Measurements from ENCODE around the gene ITGB1BP1.
A peak's percentile ranks its signal among the peaks of the same experiment; 100 is the strongest.

ITGB1BP1 gene

DNA sequence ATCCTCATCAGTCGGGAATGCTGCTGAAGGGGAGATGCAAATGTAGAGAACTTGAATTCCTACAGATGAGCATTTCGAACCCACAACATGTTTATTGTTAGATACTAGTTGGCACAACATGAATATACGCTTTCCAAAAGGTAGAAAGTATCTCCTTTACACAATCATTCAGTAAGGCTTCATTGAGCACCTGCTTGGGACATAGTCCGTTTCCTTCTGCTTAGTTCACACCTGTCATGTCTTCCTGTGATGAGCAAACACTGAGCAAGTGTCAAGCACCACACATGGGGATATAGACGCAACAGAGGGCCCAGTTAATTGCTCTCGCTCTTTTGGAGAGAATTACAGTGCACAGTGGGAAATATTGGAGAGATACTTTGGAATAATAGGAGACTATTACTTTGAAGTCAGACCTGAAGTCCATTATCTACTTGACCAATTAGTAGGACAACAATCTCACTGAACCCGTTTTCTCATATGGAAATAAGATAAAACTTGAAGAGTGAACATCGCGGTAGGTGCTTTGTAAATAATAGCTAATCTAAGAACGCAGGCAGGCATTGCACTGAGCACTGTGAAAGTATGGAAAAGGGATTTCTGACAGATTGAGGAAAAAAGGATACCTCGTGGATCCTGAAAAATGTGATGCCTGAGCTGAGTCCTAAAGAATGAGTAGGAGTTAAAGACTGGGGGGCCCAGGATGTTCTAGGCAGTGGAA lies 1.3 kb upstream of the ITGB1BP1 start:
- DNase-seq = no peak

GRCh38 chr2:9423922-9424272 lies 569 bp upstream of the ITGB1BP1 start:
- peak; percentile 4 for DNase-seq

GRCh38 chr2:9422321-9423099 lies 818 bp downstream of the ITGB1BP1 start:
- DNase-seq = no peak

- no peak for DNase-seq
Measured at GRCh38 chr2:9420495-9420894, 2.8 kb downstream of the ITGB1BP1 start.

DNA sequence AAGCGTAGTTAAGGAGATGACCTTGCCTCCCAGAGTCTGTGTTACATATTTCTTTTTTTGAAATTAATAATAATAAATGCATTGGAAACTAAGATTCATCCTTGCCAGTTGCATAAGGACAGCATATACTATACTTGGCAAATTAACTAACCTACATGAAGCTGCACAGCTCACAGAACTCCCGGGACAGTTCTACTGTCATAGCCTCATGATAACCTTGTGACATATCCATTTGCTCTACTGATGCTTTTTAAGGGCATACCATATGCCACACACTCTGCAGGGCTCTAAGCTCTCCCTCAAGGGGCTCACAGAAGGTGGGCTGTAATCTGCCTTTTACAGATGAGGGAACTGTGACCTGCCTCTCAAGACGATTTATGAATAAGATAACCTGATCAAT lies 3.8 kb downstream of the ITGB1BP1 start:
- no peak for DNase-seq

DNA sequence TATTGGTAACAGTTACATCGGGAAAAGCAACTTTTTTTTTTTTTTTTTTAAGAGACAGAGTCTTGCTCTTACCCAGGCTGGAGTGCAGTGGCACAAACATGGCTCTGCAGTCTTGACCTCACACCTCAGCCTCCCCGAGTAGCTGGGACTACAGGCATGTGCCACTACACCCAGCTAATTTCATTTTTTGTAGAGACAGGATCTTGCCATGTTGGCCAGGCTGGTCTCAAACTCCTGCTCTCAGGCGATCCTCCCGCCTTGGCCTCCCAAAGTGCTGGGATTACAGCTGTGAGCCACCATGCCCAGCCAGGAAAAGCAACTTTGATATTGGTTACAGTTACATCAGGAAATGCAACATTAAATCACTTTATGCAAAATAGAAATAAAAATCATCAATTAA lies 4.6 kb downstream of the ITGB1BP1 start:
- DNase-seq = no peak

DNA sequence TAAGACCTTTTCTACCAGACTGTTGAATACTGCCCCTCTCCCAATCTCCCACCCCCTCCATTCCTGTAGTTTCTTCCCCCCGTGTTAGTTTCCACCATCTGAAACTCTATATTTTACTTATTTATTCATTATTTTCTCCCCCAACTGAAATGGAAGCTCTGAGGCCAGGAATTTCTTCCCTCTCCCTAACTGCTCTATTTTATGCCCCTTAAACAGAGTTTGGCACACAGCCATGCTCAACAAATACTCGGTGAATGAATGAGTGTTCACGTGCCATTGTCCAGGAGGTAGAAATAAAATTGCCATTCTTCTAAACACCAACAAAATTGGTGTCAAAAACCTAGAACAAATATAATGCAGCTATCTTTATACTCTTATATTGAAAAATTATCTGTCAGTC lies 5.6 kb downstream of the ITGB1BP1 start:
- no peak for DNase-seq

DNA sequence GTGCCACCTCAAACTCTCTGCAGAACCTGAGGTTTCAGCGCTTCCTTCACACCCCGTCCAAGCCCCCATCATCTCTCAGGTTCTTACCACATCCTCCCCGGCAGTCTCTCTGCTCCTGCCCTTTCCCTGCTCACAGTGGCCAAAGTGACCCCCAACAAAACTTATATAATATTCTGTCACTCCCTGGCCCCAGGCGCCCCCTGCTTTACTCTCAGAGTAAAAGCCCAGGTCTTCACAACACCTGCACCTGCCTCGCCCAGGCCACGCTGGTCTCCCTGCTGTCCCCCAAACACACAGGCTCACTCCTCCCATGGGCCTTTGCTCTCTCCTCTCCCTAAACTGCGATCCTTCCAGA lies 6.4 kb downstream of the ITGB1BP1 start:
- no peak for DNase-seq

DNA sequence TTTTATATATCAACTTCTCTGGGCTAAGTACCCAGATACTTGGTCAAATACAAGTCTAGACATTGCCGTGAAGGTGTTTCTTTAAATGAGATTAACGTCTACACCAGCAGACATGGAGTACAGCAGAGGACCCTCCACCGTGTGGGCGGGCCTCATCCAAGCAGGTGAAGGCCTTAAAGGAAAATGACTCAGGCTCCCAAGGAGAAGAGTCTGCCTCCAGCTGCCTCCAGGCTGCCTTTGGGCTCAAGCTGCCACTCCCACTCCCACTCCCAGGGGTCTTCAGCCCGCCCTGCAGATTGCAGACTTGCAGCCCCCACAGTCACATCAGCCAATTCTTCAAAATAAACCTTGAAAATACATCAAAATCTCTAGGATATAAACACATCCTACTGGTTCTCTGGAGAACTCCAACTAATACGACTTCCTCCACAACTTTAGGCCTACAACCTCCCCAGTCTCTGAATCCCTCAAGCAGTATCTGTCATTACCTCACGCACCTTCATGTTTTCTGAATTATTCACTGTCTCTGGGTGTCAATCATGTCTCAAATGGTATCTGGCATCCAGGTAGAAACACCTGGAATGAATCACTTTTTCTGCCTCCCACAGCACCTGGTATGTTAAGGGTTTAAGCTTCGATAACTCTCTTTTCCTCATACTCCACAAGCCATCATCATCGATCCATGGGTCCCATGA lies 6.9 kb downstream of the ITGB1BP1 start:
- no peak for DNase-seq

DNA sequence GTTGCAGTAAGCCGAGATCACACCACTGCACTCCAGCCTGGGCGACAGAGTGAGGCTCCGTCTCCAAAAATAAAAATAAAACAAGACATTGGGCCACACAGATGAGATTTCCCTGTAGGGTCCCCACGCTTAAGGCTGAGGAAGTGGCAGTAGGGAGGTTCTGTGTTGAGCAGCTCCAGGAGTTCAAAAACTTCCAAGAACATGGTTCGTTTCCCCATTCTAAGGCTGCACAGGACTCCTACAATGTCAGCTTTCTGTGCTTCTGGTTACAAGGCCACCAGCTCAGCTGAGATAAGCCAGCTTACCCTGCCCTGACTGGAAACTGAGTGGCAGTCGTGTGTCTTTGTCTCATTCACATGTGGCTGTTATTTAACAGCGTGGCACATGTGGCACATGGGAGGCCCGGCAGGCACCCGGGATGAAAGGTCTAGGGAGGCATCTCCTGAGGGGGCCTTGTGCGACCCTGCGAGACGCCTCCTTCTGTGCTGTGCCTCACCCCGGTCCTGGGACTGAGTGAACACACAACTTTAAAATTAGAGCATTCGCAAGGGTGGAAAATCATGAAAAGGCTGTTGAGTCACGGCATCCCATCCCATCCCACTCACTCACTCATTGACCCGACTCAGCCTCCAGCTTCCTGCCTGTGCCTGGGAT lies 7.7 kb downstream of the ITGB1BP1 start:
- DNase-seq = no peak

DNA sequence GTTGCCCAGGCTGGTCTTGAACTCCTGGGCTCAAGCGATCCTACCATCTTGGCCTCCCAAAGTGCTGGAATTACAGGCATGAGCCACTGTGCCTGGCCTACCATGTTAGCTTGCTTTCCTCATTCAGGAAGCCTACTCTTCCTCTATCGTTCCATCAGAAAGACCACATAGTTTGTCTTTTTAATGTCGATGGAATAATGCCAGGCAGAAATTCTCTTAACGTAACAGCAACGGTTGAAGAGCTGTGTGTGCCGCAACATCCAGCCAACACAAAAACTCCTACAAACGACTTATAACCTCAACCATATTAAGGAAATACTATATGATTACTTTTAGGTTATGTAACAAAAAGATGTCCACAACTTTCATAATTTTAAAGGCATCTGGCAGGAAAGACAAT lies 10.5 kb downstream of the ITGB1BP1 start:
- no peak for DNase-seq

DNA sequence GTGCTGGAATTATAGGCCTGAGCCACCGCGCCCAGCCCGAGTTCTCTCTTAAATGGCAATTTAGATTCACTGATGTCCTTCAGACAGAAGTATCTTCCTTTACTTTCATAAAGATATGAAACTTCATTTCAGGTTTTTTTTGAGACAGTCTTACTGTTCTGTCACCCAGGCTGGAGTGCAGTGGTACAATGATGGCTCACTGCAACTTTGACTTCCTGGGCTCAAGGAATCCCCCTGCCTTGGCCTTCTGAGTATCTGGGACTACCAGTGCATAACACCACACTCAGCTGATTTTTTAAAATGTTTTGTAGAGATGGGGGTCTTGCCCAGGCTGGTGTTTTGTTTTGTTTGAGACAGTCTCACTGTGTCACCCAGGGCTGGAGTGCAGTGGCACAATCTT lies 13.2 kb downstream of the ITGB1BP1 start:
- DNase-seq = no peak

GRCh38 chr2:9408641-9409151 lies 14.6 kb downstream of the ITGB1BP1 start:
- no peak for DNase-seq

DNA sequence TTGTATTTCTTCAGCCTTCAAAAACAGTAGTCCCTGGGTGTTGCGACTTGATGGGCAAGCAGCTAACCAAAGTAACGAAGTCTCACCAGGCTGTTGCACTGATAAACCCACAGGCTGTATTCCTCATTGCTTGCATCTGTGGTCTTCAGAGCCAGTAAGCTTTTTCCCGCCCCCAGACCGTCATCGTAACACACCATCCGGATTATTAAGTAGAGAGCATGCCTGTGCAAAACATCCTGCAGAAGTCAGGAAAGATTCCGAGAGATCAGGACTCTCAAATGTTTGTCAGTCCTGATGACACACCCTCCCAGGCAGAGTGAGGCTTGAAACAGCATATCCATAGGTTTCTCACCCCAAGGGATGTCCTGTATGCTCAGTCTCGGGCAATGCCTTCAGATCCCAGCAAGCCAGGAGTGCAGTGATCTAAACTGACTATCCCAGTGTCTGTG lies 15.9 kb downstream of the ITGB1BP1 start:
- no peak for DNase-seq

GRCh38 chr2:9406529-9407362 lies 16.6 kb downstream of the ITGB1BP1 start:
- no peak for DNase-seq

DNA sequence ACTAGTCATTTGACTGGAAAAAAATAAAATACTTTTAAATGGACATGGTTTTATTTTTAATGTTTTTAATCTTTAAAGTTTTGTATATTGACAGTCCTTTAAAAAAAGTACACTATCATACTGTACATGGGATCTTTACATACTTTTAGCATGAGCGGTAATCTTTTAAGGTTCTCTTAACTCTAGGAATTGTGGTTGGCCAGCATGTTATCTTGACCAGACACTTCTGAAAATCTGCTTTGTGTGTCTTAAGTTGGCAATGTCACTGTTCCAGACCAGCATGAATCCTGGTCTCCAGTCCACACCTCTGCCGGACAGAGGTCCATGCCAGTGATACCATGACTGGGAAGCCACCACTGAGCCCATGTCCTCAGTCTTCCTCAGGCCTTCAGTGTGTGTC lies 17.7 kb downstream of the ITGB1BP1 start:
- no peak for DNase-seq

DNA sequence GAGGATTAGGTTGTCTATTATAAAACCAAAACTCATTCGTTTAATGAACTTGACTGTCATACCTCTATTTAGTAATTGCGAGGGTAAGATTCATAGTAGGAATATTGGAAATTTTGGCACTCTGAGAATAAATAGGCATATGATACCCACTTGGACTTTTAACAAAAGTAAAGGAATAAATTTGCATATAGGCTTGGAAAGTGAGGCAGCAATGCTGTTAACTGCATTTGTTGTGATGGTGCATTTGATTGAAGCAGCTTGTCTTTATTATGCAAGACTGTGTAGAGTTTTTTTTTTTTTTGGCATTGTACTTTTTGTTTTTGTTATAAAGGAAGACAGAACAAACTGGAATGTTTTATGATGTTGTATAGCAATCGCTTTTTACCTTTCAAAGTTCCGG lies 18.9 kb downstream of the ITGB1BP1 start:
- no peak for DNase-seq

DNA sequence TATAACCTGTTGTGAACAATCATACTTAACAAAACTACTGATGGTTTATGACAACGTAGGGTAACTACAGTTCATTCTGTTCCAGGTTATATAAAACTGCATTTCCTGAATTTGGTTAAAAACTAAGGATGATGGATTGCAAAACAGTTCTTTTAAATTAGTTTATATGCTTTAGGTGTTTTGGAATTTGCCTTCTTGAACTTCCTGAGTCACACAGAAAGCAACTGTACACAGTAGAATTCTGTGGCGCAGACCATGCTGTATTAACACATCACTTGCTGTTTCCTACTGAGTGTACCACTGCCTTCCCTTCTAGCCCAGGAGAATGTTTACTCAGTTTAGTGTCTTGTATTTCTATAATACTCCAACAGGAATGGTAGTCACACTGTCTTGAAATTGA lies 19.4 kb downstream of the ITGB1BP1 start:
- DNase-seq = no peak

GRCh38 chr2:9401646-9402371 lies 21.5 kb downstream of the ITGB1BP1 start:
- DNase-seq = no peak

DNA sequence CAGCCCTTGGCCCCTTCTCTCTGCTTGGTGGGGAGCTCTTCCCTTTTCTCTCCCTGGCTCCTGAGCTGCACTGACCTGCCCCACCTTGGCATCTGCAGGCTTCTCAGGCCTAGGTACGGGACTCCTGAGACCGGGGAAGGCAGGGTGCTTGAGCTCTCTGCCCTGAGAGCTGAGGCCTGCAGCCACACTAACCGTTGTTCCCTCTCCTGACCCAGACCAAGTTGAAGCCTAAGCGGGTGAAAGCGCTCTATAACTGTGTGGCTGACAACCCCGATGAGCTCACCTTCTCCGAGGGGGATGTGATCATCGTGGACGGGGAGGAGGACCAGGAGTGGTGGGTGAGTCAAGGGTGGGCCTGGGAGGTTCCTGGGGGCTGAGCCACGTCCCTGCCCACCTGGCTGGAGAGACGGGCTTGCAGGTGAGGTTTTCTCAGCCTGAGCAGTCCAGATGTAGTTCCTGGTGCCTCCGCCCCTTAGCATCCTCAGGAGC lies 22.2 kb downstream of the ITGB1BP1 start:
- no peak for DNase-seq

GRCh38 chr2:9400268-9401058 lies 22.9 kb downstream of the ITGB1BP1 start:
- DNase-seq = no peak
